Uterus (tissue), 4 donors: ENCODE measurements around the gene CDH13. TPM values are rescaled to one million over a fixed set of nuclear protein-coding genes. Genes with fewer than 3 reads are reported as not detected.

ENCODE experiments used
- DNase-seq, 2 donors: peaks; one replicate each; pipeline ENCODE4 v3.0.0-alpha.2; 2019 to 2020
- H3K27ac ChIP-seq, 2 donors: fragments of 200-600 bp; sonication (generic); 1 replicate in 1 of 2; 2 replicates in 1 of 2; pipeline ENCODE4 v1.5.1; 2016 to 2018
- H3K27me3 ChIP-seq, 2 donors: fragments of 200-600 bp; sonication (generic); one replicate each; pipeline ENCODE4 v1.5.1; 2018 to 2019; ENCODE audit warnings: control low read depth in 1 of 2
- H3K36me3 ChIP-seq, 2 donors: fragments of 200-600 bp; sonication (generic); one replicate each; pipeline ENCODE4 v1.5.1; 2019; ENCODE audit warnings: control low read depth in 1 of 2
- H3K4me1 ChIP-seq, 2 donors: fragments of 200-600 bp; sonication (generic); one replicate each; pipeline ENCODE4 v1.5.1; 2018 to 2019; ENCODE audit warnings: control low read depth in 1 of 2
- H3K4me3 ChIP-seq, 2 donors: fragments of 200-600 bp; sonication (generic); 1 replicate in 1 of 2; 2 replicates in 1 of 2; pipeline ENCODE4 v1.5.1; 2018 to 2019; ENCODE audit warnings: mild to moderate bottlenecking in 1 of 2
- H3K9me3 ChIP-seq, 2 donors: fragments of 200-600 bp; sonication (generic); one replicate each; pipeline ENCODE4 v1.5.1; 2019; ENCODE audit warnings: control low read depth in 1 of 2
- POLR2A ChIP-seq, 2 donors: fragments of 450-650 bp; IDR thresholded peaks; one replicate each; pipeline ENCODE4 v1.6.1; 2016; ENCODE audit warnings: antibody characterized with exemption in 2 of 2, mild to moderate bottlenecking in 1 of 2, moderate library complexity in 1 of 2
- intact Hi-C: fragments of 100-400 bp; cut with DNase I; formaldehyde crosslinking; loops from one replicate; pipeline ENCODE4 v1.15.1; 2023; ENCODE audit warnings: low total_unique reads
- total RNA-seq, 4 donors: library from RNA; depleted of rRNA in 3 of 4; stranded (reverse); fragments of >200 nt in 3 of 4; gene quantifications; one replicate each; pipeline versions ENCODE4 v1.1.0 to v1.2.4, GENCODE V29; 2014 to 2023
- TF ChIP-seq, protein P1 (sequence below), 4 experiments: fragments of 200-600 bp in 2 of 4; fragments of 450-650 bp in 2 of 4; sonication (generic) in 2 of 4; IDR thresholded peaks; one replicate each; pipeline ENCODE4 v1.5.1; 2016 to 2019; ENCODE audit warnings: antibody characterized with exemption in 4 of 4, mild to moderate bottlenecking in 2 of 4, moderate library complexity in 1 of 4
- donor health status: DM: yes; HTN: yes; CAD: no.

CDH13 gene
- total RNA-seq, 4 donors from 2014 or later: 49.1 to 99.4 (median 82.7) TPM

GRCh38 chr16:82792693-82793092 is 165.9 kb downstream of the CDH13 start:
- TF ChIP-seq, protein P1, sequence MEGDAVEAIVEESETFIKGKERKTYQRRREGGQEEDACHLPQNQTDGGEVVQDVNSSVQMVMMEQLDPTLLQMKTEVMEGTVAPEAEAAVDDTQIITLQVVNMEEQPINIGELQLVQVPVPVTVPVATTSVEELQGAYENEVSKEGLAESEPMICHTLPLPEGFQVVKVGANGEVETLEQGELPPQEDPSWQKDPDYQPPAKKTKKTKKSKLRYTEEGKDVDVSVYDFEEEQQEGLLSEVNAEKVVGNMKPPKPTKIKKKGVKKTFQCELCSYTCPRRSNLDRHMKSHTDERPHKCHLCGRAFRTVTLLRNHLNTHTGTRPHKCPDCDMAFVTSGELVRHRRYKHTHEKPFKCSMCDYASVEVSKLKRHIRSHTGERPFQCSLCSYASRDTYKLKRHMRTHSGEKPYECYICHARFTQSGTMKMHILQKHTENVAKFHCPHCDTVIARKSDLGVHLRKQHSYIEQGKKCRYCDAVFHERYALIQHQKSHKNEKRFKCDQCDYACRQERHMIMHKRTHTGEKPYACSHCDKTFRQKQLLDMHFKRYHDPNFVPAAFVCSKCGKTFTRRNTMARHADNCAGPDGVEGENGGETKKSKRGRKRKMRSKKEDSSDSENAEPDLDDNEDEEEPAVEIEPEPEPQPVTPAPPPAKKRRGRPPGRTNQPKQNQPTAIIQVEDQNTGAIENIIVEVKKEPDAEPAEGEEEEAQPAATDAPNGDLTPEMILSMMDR (IDR thresholded peaks at IDR 0.05): no peak
- no peak for TF ChIP-seq POLR2A (IDR thresholded peaks at IDR 0.05)
- intact Hi-C loops: no loop called here

DNA sequence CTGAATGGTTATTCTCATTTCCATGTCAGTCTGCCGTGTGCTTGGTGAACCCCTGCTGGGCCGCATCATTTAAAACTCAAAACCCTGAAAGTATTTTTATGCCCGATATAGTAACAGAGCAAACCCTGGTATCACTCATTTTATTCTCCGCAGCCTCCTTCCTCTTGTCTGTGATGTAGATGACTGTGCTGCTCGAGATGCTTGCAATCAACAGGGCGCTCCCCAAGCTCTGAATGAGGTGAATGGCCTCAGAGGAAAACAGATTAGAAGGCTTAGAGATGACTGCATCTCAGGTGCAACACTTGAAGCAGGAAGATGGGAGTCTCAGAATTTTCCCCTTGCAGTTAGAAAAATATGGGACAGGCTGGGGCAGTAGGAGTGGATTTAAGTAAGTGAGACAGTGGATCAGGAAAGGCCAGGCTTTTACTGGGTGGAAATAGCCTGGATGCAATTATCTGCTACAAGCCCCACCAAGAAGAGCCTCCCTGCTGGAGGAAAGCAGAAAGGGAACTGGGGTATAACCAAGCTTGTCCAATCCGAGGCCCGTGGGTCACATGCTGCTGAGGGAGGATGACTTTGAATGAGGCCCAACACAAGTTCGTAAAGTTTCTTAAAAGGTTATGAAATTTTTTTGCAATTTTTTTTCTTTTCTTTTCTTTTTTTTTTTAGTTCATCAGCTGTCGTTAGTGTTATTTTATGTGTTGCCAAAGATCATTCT is 166.9 kb downstream of the CDH13 start:
- Histone ChIP-seq H3K27ac (no peak overlapping the region), H3K4me3 (no peak overlapping the region), H3K27me3 (no peaks in the 10 kb centered on the region), H3K9me3 (no peaks in the 10 kb centered on the region), H3K36me3 (no peaks in the 10 kb centered on the region), H3K4me1 (no peaks in the 10 kb centered on the region)
- TF ChIP-seq, protein P1 (IDR thresholded peaks at IDR 0.05): no peak
- TF ChIP-seq POLR2A (IDR thresholded peaks at IDR 0.05): no peak
- intact Hi-C loops: no loop called here
- peak in 1 of 2 donors; percentile 33 for DNase-seq

More at GRCh38 chr16:82792693-82793092, 165.9 kb downstream of the CDH13 start:
- Histone ChIP-seq H3K27ac (no peak overlapping the region), H3K9me3 (no peaks in the 10 kb centered on the region), H3K4me1 (no peaks in the 10 kb centered on the region), H3K27me3 (no peaks in the 10 kb centered on the region), H3K4me3 (no peak overlapping the region), H3K36me3 (no peaks in the 10 kb centered on the region)
- DNase-seq: no peak

DNA sequence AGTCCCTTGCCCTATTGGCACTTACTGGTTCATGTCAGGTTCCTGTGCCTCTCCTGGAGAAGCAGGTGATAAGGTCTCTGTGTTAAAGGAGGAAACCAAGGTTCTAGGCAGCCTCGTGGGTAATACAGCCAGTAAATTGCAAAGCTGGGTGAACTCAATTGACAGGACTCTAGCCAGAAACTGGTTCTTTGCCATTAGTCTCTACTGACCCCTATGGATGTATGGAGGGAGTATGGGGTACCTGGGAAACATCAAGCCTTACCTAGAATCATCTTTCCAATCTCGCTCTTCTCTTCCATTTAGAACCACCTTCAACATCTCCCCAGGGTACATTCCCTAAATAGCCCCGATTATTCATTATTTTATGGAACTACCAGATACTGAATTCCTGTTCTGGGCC is 169.3 kb downstream of the CDH13 start:
- intact Hi-C loops: no loop called here
- no peaks in the 10 kb centered on the region for H3K9me3 ChIP-seq
- H3K4me1 ChIP-seq: no peaks in the 10 kb centered on the region
- no peak overlapping the region for H3K4me3 ChIP-seq
- H3K27ac ChIP-seq: no peak overlapping the region
- TF ChIP-seq POLR2A (IDR thresholded peaks at IDR 0.05): no peak
- TF ChIP-seq, protein P1 (IDR thresholded peaks at IDR 0.05): no peak
- no peaks in the 10 kb centered on the region for H3K36me3 ChIP-seq
- no peak for DNase-seq
- no peaks in the 10 kb centered on the region for H3K27me3 ChIP-seq

- H3K4me3 ChIP-seq: no peak overlapping the region
- no peaks in the 10 kb centered on the region for H3K4me1 ChIP-seq
- no peaks in the 10 kb centered on the region for H3K36me3 ChIP-seq
- no peaks in the 10 kb centered on the region for H3K9me3 ChIP-seq
- no peak for TF ChIP-seq POLR2A (IDR thresholded peaks at IDR 0.05)
- TF ChIP-seq, protein P1 (IDR thresholded peaks at IDR 0.05): no peak
- no peaks in the 10 kb centered on the region for H3K27me3 ChIP-seq
- intact Hi-C loops: no loop called here
- no peak for DNase-seq
- no peak overlapping the region for H3K27ac ChIP-seq
Observed at GRCh38 chr16:82801361-82801760, 174.6 kb downstream of the CDH13 start.

DNA sequence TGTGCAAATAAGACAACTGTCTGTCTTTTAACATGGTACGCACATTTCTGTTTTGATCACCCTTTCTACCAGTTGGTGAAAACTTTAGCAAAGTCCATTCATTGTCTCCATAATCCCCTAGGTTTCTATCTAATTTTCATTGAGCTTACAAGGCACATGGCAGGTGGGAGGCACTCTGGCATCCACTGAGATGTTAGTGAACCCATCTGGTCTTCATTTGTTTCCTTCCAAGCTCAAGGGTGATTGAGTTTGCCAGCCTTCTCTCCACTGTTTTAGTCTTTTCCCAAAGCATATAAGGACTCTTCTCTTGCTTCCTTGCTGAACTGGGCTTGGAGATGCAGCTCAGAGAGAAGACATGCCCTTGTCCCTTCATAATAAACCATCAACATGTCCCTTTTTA is 179.1 kb downstream of the CDH13 start:
- no peaks in the 10 kb centered on the region for H3K4me1 ChIP-seq
- no peaks in the 10 kb centered on the region for H3K27me3 ChIP-seq
- no peak for TF ChIP-seq POLR2A (IDR thresholded peaks at IDR 0.05)
- TF ChIP-seq, protein P1 (IDR thresholded peaks at IDR 0.05): no peak
- DNase-seq: no peak
- no peak overlapping the region for H3K27ac ChIP-seq
- no peak overlapping the region for H3K4me3 ChIP-seq
- intact Hi-C loops: no loop called here
- no peaks in the 10 kb centered on the region for H3K9me3 ChIP-seq
- H3K36me3 ChIP-seq: no peaks in the 10 kb centered on the region
